GM19023 (cell line): ENCODE data around the gene RADIL.
A peak's percentile ranks its signal among the peaks of the same experiment; 100 is the strongest.
"Not testable (repeated sequence)": the region's sequence is repeated elsewhere in the genome, so short reads cannot be mapped to it uniquely, and the experiment has no call there.

ENCODE experiments used
- ATAC-seq: cut with Tn5 transposase; IDR thresholded peaks from one replicate; pipeline ENCODE4 v1.9.1; 2021; ENCODE audit warnings: mild to moderate bottlenecking, moderate library complexity; ENCODE audit not compliant: unreplicated experiment

The RADIL gene

GRCh38 chr7:4809666-4810065 lies 73.8 kb downstream of the RADIL start:
- ATAC-seq: no peak

- ATAC-seq: no peak
Measured at GRCh38 chr7:4809091-4809591, 74.4 kb downstream of the RADIL start.

- no peak for ATAC-seq
Measured at GRCh38 chr7:4808565-4808964, 75.0 kb downstream of the RADIL start.

GRCh38 chr7:4808026-4808425 lies 75.5 kb downstream of the RADIL start:
- no peak for ATAC-seq

- ATAC-seq: no peak
Measured at GRCh38 chr7:4807598-4808016, 75.9 kb downstream of the RADIL start.

GRCh38 chr7:4806983-4807597 lies 76.4 kb downstream of the RADIL start:
- no peak for ATAC-seq

- ATAC-seq: no peak
Measured at GRCh38 chr7:4805984-4806300, 77.6 kb downstream of the RADIL start.

GRCh38 chr7:4805110-4805983 lies 78.2 kb downstream of the RADIL start:
- no peak for ATAC-seq

GRCh38 chr7:4803397-4804241 lies 79.9 kb downstream of the RADIL start:
- no peak for ATAC-seq

- not testable (repeated sequence) for ATAC-seq
Measured at GRCh38 chr7:4802577-4802976, 80.9 kb downstream of the RADIL start.

GRCh38 chr7:4801839-4802231 lies 81.7 kb downstream of the RADIL start:
- no peak for ATAC-seq

- ATAC-seq: no peak
Measured at GRCh38 chr7:4800926-4801838, 82.3 kb downstream of the RADIL start.

GRCh38 chr7:4800487-4800886 lies 83.0 kb downstream of the RADIL start:
- ATAC-seq: no peak

GRCh38 chr7:4799508-4800268 lies 83.8 kb downstream of the RADIL start:
- no peak for ATAC-seq

GRCh38 chr7:4798706-4799235 lies 84.7 kb downstream of the RADIL start:
- no peak for ATAC-seq

GRCh38 chr7:4797858-4798705 lies 85.4 kb downstream of the RADIL start:
- ATAC-seq: peak; percentile 70

GRCh38 chr7:4796453-4796852 lies 87.1 kb downstream of the RADIL start:
- ATAC-seq: no peak

GRCh38 chr7:4794591-4795350 lies 88.7 kb downstream of the RADIL start:
- no peak for ATAC-seq
